Measurements from ENCODE around the gene MICAL3. TPM values are rescaled to one million over a fixed set of nuclear protein-coding genes. Genes with fewer than 3 reads are reported as not detected.
"Not testable (repeated sequence)": the region's sequence is repeated elsewhere in the genome, so short reads cannot be mapped to it uniquely, and the experiment has no call there.

The MICAL3 gene
- polyA plus RNA-seq, 1 donor from 2014 or later, result 28.1 TPM

GRCh38 chr22:18073467-18073866, 49.1 kb upstream of the MICAL3 start:
- Histone ChIP-seq H3F3A (ENCODE audit: insufficient read depth, low read length, poor library complexity, severe bottlenecking) (no peaks in the 10 kb centered on the region), H4K20me1 (ENCODE audit: insufficient read depth) (no peaks in the 10 kb centered on the region), H3K27ac (ENCODE audit: low read length) (no peak overlapping the region), H3K4me3 (ENCODE audit: low read length) (no peak overlapping the region), H3K9me3 (ENCODE audit: low read length) (no peaks in the 10 kb centered on the region), H3K4me2 (ENCODE audit: low read length) (no peak overlapping the region), H3K36me3 (ENCODE audit: insufficient read depth, low read length) (no peaks in the 10 kb centered on the region), H2AFZ (ENCODE audit: low read depth, low read length) (no peak overlapping the region), H3K79me2 (replicated peaks; ENCODE audit: insufficient read depth, low read length) (peaks cover 5% of the 10 kb centered on the region), H3K9me2 (ENCODE audit: insufficient read depth, low read length) (no peaks in the 10 kb centered on the region), H3K9ac (ENCODE audit: low read length) (no peak overlapping the region), H3K27me3 (ENCODE audit: insufficient read depth, low read depth, low read length) (no peaks in the 10 kb centered on the region)
- TF ChIP-seq TAF1 (IDR thresholded peaks at IDR 0.05; ENCODE audit: low read depth) (no peak), EP300 (conservative IDR thresholded peaks at IDR 0.05; ENCODE audit: poor library complexity, severe bottlenecking) (no peak), EZH2 (IDR thresholded peaks at IDR 0.05; ENCODE audit: borderline replicate concordance, insufficient read depth, low read length, poor library complexity, severe bottlenecking) (no peak), MXI1 (conservative IDR thresholded peaks at IDR 0.05; ENCODE audit: poor library complexity, severe bottlenecking) (no peak), RAD21 (conservative IDR thresholded peaks at IDR 0.05) (no peak), SMC3 (conservative IDR thresholded peaks at IDR 0.05; ENCODE audit: poor library complexity) (no peak), CTCF (IDR thresholded peaks at IDR 0.05; ENCODE audit: poor library complexity, severe bottlenecking) (no peak), REST (IDR thresholded peaks at IDR 0.05; ENCODE audit: borderline replicate concordance) (no peak), POLR2AphosphoS5 (IDR thresholded peaks at IDR 0.05) (no peak)

GRCh38 chr22:18071968-18072310, 47.6 kb upstream of the MICAL3 start:
- TF ChIP-seq MXI1 (conservative IDR thresholded peaks at IDR 0.05; ENCODE audit: poor library complexity, severe bottlenecking) (no peak), EZH2 (IDR thresholded peaks at IDR 0.05; ENCODE audit: borderline replicate concordance, insufficient read depth, low read length, poor library complexity, severe bottlenecking) (no peak), POLR2AphosphoS5 (IDR thresholded peaks at IDR 0.05) (no peak), EP300 (conservative IDR thresholded peaks at IDR 0.05; ENCODE audit: poor library complexity, severe bottlenecking) (no peak), TAF1 (IDR thresholded peaks at IDR 0.05; ENCODE audit: low read depth) (no peak), RAD21 (conservative IDR thresholded peaks at IDR 0.05) (no peak), REST (IDR thresholded peaks at IDR 0.05; ENCODE audit: borderline replicate concordance) (no peak), SMC3 (conservative IDR thresholded peaks at IDR 0.05; ENCODE audit: poor library complexity) (no peak), CTCF (IDR thresholded peaks at IDR 0.05; ENCODE audit: poor library complexity, severe bottlenecking) (no peak)
- no peak overlapping the region for H3K4me2 ChIP-seq (ENCODE audit: low read length)
- no peaks in the 10 kb centered on the region for H3F3A ChIP-seq (ENCODE audit: insufficient read depth, low read length, poor library complexity, severe bottlenecking)
- no peaks in the 10 kb centered on the region for H3K27me3 ChIP-seq (ENCODE audit: insufficient read depth, low read depth, low read length)
- H3K4me3 ChIP-seq (ENCODE audit: low read length), result no peak overlapping the region
- H3K27ac ChIP-seq (ENCODE audit: low read length), result no peak overlapping the region
- H3K9me2 ChIP-seq (ENCODE audit: insufficient read depth, low read length), result no peaks in the 10 kb centered on the region
- H3K36me3 ChIP-seq (ENCODE audit: insufficient read depth, low read length), result no peaks in the 10 kb centered on the region
- H3K9me3 ChIP-seq (ENCODE audit: low read length), result no peaks in the 10 kb centered on the region
- no peak overlapping the region for H2AFZ ChIP-seq (ENCODE audit: low read depth, low read length)
- H3K79me2 ChIP-seq (replicated peaks; ENCODE audit: insufficient read depth, low read length), result no peaks in the 10 kb centered on the region
- H4K20me1 ChIP-seq (ENCODE audit: insufficient read depth), result no peaks in the 10 kb centered on the region
- H3K9ac ChIP-seq (ENCODE audit: low read length), result no peak overlapping the region

- not testable (repeated sequence) for H3F3A ChIP-seq (ENCODE audit: insufficient read depth, low read length, poor library complexity, severe bottlenecking); H3K27ac ChIP-seq (ENCODE audit: low read length); H4K20me1 ChIP-seq (ENCODE audit: insufficient read depth); H3K9ac ChIP-seq (ENCODE audit: low read length); H3K4me2 ChIP-seq (ENCODE audit: low read length); H3K9me3 ChIP-seq (ENCODE audit: low read length); H3K9me2 ChIP-seq (ENCODE audit: insufficient read depth, low read length); H2AFZ ChIP-seq (ENCODE audit: low read depth, low read length); H3K4me3 ChIP-seq (ENCODE audit: low read length); H3K27me3 ChIP-seq (ENCODE audit: insufficient read depth, low read depth, low read length); H3K36me3 ChIP-seq (ENCODE audit: insufficient read depth, low read length); H3K79me2 ChIP-seq (replicated peaks; ENCODE audit: insufficient read depth, low read length)
Measured at GRCh38 chr22:18071307-18071967, 47.1 kb upstream of the MICAL3 start.

Measured in neural cell (in vitro differentiated cells).